Fibroblast of upper back skin (primary cell): ENCODE data around the gene C1orf87.

Experiments used
- DNase-seq: peaks from one replicate; pipeline ENCODE4 v3.0.0-alpha.2; 2013

Gene C1orf87

DNA sequence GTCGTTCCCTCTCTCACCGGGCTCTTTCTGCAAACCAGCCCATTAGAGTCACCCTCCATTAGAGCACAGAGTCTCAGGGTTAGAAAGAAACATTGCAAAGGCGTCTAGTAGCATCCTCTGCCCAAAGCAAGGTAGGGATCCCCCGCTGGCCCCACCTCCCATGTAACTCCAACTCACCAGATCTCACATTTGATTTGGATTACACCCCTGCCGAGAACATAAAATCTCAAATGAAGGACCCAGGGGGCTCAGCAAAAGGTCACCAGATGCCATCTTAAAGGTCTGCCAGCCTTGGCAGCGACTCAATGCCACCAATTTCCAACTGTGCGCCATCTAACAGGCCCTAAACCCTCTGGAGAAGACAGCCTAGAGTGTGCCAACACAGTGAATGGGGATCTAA is 14.1 kb downstream of the C1orf87 start:
- no peak for DNase-seq

- DNase-seq: no peak
Measured at GRCh38 chr1:60055336-60055735, 18.2 kb downstream of the C1orf87 start.

DNA sequence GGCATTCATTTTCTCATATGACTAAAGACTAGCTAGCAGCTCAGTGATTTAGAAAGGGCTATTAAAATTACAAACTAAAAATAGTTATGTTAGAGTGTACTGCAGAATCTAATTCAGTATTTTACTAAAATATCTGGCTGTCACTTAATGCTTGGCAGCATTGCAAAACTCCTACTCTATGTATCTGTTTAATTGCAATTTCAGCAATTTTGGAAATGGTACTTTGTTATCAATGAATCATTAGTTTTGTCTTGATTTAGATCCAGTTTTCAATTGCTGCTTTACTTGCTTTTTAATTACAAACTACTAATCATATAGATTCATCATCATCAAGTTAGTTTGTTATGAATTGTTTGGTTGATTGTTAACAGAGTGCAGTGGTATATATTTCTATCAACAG is 19.2 kb downstream of the C1orf87 start:
- DNase-seq: no peak

GRCh38 chr1:60052601-60053000 is 21.0 kb downstream of the C1orf87 start:
- DNase-seq: no peak

DNA sequence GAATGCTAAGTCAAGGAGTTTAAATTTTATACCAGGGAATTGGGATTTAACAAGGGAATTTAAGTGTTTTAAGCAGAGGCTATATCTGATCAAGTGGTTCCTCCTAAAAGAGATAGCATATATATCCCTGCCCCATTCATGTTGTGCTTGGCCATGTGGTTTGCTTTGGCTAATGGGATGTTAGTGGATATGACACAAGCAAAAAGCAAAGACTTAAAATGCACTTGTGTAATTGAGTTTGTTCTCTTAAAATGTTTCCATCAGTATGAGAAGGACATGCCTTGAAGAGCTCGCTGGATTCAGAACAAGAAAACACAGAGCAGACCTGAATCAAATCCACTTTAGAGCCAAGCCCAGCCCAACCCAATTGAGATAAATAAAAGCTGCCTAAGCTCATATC is 22.4 kb downstream of the C1orf87 start:
- DNase-seq: no peak

DNA sequence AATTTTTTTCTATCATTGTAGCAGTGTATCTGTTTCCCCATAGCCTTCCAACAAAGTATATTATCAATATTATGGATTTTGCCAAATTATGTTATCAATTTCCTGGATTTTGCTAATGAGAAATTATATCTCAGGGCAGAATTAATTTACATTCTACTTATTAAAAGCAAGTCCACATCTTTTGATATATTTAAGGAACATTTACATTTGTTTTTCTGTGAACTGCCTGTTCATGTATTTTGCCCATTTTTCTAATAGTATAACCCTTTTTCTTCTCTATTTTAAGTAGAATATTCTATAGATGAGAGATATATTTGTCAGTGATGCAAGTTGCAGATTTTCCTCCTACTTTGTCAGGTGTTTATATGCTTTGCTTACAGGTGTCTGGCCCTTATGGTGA is 24.4 kb downstream of the C1orf87 start:
- no peak for DNase-seq

- peak; percentile 14 for DNase-seq
Measured at GRCh38 chr1:60044881-60045280, 28.7 kb downstream of the C1orf87 start.

DNA sequence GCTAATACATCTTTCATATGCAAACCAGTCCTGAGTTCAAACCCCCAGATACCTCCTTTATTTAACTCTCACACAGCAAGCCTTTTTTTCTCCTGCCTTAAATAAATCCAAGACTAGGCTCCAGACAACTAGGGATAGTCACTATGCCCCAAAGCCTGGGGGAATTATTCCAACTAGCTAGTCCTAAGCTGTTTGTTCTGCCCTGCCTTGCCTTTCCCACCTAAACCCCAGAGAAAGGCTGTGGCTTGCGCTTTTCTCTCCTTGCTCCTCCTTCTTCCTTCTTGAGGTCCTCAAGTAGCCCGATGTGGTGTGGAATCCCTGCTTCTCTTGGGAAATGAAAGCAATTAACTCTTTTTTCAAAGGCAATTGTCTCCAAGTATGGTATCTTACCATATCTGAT is 31.8 kb downstream of the C1orf87 start:
- DNase-seq: no peak

DNA sequence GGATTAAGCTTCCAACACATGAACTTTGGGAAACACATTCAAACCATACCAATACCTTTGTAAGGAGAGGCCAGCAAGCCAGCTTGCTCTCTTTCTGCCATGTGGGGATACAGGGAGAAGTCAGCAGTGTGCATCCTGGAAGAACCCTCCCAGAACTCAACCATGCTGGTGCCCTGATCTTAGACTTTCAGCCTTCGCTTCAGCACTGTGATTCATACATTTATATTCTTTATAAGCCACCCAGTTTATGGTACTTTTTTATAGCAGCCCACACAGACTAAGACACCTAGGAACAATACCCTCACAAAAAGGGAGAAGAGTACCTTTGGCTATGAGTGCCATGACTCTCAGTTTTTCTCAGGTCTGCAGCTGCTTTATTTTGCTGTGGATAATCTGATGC is 35.9 kb downstream of the C1orf87 start:
- no peak for DNase-seq

DNA sequence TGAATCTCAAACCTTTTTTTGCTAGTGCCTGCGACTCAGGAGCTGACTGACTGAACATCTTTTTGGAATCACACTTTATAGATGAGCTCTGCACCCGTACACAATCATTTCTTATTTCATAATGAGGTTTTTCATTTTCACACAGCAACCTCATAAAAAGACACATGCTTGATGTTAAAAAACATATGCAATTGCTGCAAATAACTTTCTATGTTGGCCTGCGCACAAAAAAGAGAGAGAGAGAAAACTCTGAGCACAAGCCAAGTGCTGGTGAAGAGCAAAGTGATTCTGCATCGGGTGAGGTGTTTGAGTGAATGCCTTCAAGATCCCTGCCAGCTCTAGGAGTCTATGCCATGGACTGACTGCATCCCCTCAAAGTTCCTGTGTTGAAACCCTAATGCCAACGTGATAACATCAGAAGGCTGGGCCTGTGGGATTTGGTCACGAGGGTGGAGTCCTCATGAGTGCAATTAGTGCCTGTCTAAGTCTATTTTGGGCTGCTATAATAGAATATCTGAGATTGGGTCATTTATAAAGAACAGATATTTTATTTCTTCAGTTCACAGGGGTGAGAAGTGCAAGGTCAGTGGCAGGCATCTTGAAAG is 36.6 kb downstream of the C1orf87 start:
- no peak for DNase-seq

GRCh38 chr1:60035921-60036320 is 37.6 kb downstream of the C1orf87 start:
- DNase-seq: no peak

GRCh38 chr1:60034999-60035398 is 38.6 kb downstream of the C1orf87 start:
- no peak for DNase-seq

- no peak for DNase-seq
Measured at GRCh38 chr1:60033066-60033465, 40.5 kb downstream of the C1orf87 start.

DNA sequence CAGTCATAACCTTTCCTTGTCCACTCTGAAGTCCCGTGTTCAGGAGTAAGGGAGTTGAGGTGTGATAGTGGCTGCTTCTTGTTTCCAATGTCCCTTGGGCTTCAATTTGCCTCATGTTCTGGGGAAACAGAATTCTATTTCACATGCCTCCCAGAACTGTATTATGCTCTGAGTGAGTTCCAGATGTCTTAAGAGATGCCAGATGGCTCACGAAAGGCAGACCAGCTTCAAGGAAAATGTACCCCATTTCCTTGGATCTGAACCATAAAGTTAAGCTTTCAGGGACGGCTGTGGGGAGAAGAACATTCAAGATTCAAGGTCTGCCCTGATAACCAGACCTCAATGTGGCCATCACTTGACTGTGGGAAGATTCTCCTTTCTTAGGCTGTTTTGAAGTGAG is 42.4 kb downstream of the C1orf87 start:
- no peak for DNase-seq

DNA sequence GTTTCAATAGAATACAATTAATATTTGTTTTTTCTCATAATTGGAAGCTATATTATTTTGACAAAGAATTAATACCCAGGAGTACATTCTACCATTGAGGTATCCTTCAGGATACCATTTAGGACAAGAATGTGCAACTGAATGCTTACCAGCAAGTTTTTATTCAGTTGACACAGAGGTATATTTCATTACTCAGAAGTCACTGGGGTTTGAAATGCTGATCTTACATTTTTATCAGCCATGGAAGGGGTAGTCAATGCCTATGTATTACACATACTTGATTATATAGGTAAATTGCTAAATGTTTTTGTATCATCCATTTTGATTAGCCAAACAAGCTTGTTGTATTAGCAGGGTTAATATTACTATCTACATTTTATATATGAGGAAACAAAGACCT is 48.0 kb downstream of the C1orf87 start:
- DNase-seq: no peak

GRCh38 chr1:60017508-60018205 is 55.9 kb downstream of the C1orf87 start:
- DNase-seq: no peak

GRCh38 chr1:60010690-60011089 is 62.9 kb downstream of the C1orf87 start:
- DNase-seq: no peak

DNA sequence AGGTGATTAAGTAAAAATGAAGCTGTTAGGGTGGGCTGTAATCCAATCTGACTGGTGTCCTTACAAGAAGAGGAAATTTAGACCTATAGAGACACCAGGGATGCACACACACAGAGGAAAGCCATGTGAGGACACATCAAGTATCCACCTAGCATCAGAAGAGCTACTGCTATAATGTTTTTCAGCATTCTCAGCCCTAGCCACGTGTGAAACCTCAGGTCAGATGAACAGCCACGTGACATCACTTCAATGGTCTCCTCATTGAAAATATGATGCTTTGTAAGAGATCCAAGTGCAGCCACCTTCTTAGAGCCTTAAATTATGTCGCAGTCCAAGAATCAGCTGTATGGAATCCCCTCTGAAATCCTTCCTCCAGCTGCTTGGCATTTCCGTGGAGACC is 65.1 kb downstream of the C1orf87 start:
- no peak for DNase-seq

DNA sequence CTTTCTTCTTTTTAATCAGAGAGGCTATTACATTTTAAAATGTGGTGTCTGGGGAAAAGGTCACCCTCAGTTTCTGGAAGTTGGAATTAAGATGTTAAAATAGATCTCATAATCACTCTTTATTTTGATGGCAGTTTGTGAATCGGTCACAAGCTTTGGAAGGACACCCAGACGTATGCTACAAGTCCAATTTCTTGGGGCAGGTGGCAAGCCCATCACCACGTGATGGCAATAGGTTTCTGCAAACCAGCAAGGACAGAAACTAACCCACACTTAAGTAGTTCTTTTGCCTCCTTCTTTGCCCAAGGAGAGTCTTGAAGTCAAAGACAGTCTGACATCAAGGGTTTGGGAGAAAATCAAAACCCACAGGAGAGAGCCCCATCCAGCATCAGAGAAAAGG is 72.9 kb downstream of the C1orf87 start:
- DNase-seq: no peak

GRCh38 chr1:59999746-60000145 is 73.8 kb downstream of the C1orf87 start:
- no peak for DNase-seq

DNA sequence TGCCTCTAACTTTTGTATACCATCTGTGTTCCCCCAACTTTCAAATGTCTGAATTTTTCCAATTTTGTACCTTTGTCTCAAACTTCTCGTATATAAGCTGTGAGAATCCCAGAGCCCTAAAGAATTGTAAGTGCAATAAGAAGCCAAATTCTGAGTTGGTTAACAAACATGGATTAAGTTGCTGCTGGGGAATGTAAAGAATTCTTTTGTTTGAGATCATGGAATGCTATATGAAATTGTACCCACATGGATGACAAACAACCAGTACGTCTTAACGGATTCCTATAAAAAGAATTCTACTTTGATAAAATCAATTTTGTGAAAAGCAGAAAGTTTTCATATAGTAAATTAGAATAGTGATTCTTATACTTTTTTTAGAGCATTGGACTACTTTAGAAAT is 74.6 kb downstream of the C1orf87 start:
- peak; percentile 32 for DNase-seq

DNA sequence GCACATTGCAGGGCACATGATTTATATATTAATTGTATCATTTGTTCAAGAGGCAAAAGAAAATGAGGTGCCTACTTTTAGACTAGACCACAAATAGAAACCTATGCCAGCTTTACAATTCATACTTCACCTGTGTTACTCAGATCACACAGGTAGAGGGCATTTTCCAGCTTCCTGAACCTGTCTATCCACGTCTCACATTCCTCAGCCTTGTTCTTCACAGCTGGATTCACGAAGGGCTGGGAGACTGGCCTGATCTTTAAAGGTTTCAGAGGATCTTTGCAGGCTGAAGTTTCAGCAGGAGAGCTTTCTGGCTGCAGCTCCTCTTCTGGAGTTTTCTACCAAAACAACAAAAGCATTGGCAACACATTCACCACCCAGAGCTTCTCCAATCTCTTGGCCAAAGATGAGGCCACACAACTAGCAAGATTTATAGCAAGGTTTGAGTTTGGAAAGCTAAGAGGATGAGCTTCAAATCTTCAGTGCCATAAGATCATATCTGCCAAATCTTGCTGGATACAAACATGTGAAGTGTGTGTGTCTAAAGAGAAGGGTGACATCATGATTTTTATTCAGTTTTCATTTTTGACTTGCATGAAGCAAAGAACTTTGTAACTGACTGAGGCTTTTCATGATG is 76.0 kb downstream of the C1orf87 start:
- no peak for DNase-seq

DNA sequence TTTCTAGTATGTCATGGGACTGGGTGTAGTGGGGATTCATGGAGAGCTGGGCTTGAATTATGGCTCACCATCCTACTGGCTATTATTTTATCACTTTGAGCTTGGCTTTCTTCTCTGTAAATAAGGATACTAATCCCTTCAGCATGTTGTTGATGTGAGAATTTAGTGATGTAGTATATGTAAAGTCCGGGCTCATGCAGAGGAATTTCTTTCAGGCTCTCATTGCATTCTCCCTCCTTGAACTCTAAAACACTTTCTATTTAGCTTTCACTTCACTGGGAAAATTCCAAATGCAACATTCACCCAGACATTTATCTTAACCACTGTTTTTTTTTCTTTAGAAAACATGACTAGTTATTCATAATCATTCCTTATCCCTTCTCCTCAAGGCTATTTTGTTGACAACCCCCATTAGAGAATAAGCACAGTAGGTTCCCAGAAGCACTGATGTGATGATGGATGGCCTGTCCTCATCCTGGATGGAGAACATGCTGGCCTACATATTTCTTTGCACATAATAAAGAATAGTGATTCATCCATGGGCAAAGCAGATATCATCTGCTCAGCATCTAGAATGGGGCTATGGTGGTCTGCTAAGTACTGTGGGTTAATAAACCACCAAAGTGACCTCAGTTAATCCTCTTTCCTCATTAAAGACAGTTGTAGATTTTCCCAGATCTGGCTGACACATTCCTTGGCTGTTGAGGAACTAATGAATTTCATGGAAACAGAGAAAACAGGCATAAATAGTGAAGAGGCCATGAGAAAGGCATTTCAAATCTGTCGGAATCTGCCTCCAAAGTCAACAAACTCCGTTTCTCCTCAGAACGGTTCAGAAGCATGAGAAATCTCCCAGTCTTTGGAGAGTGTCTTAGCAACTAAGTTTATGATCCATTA is 79.0 kb downstream of the C1orf87 start:
- DNase-seq: peak; percentile 99
